NT2/D1 (cell line): Measurements from ENCODE around the gene ZC3H12D.

Experiments
- SUZ12 ChIP-seq: IDR thresholded peaks from 2 replicates; pipeline ENCODE4 v1.6.1; 2011; ENCODE audit not compliant: insufficient read length, insufficient read depth; ENCODE audit errors: extremely low read depth
- ZNF274 ChIP-seq: IDR thresholded peaks from 2 replicates; pipeline ENCODE4 v1.6.1; 2011; ENCODE audit warnings: mild to moderate bottlenecking, low read depth, low read length

- TF ChIP-seq SUZ12 (no peak), ZNF274 (no peak)
Measured at GRCh38 chr6:149493761-149494320, 9.0 kb upstream of the ZC3H12D start.
